ENCODE results near the gene HNRNPUL2. TPM values are rescaled to one million over a fixed set of nuclear protein-coding genes. Genes with fewer than 3 reads are reported as not detected.

The HNRNPUL2 gene
- total RNA-seq, 1 donor from 2014 or later: 50.4 TPM

GRCh38 chr11:62726915-62727164, 417 bp downstream of the HNRNPUL2 start:
- DNase-seq (ENCODE audit: low spot score): no peak

- DNase-seq (ENCODE audit: low spot score): peak; percentile 70
Measured at GRCh38 chr11:62726156-62726914, 922 bp downstream of the HNRNPUL2 start.

DNA sequence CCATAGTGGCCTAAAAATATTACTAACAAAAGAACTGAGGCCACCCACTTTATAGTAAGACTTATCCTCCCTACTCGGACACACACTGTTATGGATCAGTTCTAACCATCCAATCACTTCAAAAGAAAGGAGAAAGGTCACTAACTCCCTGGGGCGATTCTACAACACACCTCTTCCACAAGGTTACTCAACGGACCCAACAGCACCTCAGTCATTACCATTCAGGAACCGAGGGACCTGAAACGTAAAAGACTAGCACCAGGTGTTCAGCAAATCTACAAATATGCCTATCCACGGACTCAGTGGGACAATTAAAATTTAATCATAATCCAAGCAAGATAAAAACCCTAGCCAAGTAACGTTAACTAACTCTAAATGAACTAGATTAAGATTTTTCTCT, 1.6 kb downstream of the HNRNPUL2 start:
- no peak for DNase-seq (ENCODE audit: low spot score)

GRCh38 chr11:62724171-62724570, 3.1 kb downstream of the HNRNPUL2 start:
- DNase-seq (ENCODE audit: low spot score): no peak

DNA sequence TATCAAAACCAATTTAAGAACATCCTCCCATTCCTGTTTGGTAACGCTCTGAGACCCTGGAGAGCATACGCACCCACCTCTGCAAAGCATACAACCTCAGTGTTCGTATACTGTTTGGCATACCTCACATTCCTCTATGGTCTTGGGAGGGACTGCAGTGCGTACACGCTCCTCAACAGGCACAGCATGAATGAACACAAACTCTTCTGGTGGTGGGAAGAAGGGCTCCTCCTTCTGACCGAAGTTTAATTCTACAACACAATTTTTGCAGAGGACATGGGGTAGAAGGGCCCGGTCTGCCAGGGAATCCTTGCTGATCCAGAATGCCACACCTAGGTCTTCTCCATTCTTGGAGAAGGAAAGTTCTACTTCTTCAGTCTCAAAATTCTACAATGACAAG, 5.3 kb downstream of the HNRNPUL2 start:
- no peak for DNase-seq (ENCODE audit: low spot score)

- DNase-seq (ENCODE audit: low spot score): no peak
Measured at GRCh38 chr11:62719302-62719978, 7.8 kb downstream of the HNRNPUL2 start.

DNA sequence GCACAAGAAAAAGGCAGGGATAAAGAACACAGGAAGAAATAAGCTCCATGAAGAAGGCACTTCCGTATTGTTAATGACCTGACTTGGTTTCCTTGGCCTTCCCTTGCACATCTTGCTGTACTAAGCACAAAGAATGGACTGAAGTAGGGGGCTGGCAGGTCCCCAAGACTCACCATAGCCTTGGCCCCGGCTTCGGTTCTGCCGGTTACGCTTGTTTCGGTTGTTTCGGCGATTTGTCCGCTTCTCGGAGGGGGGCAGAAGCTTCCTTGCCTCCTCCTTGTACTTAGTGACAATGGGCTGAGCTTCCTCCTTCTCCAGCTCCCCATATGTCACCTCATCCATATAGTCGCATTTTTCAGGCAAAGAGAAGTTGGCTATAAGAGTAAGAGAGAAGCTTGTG, 10.4 kb downstream of the HNRNPUL2 start:
- no peak for DNase-seq (ENCODE audit: low spot score)

GRCh38 chr11:62716206-62716605, 11.1 kb downstream of the HNRNPUL2 start:
- no peak for DNase-seq (ENCODE audit: low spot score)

DNA sequence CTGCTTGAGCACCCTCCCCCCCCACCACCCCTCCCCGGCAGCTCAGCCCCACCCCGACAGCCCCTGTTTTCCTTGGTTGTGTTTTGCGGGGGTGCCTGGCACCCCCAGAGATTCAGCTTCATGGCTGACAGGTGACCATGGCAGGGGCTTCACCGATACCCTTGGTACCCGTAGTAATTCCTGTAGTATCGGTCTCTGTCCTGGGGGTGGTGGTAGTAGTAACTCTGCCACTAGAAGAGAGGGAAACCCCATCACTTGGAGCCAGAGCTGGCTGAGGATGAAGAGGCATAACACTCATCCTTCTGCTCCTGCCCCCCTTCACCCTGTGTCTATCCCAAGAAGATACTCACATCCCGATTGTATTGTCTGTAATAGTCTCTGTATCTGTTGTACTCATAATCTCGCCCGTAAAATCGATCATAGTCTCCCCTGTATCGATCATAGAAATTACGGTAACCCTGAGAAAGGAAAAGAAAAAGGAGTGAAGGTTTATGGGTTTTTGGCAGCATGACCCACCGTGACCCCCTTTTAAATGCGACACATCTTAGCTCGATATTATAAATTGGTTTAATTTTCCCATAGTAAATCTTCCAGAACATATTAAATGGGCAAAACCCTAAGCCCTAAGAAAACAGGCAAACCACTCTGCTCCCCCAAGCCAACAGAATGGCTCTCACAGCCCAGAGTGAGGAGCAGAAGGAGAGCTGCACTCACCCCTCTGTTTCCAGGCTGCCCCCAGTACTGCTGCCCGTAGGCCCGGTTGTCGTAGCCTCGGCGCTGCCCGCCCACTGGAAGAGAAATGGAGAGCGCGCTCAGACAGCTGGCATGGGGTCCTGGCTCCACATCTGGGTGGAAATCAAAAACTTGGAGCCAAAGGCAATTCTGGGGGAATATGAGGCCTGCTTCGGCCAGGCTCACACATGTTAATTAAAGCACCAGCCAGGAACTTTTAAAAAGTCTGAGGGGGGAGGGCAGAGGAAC, 11.8 kb downstream of the HNRNPUL2 start:
- no peak for DNase-seq (ENCODE audit: low spot score)

- DNase-seq (ENCODE audit: low spot score): no peak
Measured at GRCh38 chr11:62713343-62713742, 13.9 kb downstream of the HNRNPUL2 start.

- no peak for DNase-seq (ENCODE audit: low spot score)
Measured at GRCh38 chr11:62712861-62713260, 14.4 kb downstream of the HNRNPUL2 start.

DNA sequence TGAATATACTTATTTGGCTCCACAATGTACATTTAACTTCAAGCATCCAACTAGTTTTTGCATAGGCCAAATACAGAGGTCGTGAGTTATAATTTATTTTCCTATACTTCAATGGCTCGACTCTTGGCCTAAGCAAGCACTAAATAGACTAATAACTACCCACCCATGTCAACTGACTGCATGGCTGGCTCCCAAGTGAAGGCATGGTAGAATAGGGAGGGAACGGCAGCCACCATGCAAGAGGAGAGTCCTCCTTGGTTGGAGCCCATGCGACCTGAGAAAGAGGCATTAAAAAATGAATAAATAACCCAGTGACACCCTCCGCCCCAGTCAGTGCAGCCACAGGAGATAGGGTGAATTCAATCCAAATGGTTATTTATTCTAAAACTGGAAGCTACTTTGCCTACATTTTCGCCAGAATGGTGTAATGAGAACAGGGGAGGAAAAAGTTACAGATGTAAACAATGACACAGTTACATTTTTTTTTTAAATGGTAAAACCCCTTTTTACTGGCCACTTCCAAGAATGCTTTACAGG, 14.9 kb downstream of the HNRNPUL2 start:
- DNase-seq (ENCODE audit: low spot score): no peak

DNA sequence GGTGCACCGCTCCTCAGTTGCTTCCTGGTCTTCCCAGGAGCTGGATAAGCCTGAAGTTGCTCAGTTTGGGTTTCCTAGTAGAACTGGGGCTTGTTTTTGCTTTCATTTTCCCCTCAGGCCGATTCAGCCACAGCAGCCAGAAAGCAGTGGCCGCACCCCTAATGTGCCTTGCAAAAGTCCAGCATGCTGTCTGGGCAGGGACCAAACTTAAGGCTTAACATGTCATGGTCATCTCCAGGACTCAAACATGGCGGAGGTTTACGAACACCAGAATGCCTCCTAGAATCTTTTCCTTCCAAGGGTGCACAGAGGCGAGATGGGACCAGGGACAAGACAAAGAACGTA, 17.3 kb downstream of the HNRNPUL2 start:
- DNase-seq (ENCODE audit: low spot score): no peak

GRCh38 chr11:62709247-62710000, 17.8 kb downstream of the HNRNPUL2 start:
- peak; percentile 99 for DNase-seq (ENCODE audit: low spot score)

GRCh38 chr11:62708793-62709192, 18.5 kb downstream of the HNRNPUL2 start:
- peak; percentile 56 for DNase-seq (ENCODE audit: low spot score)

GRCh38 chr11:62708392-62708791, 18.9 kb downstream of the HNRNPUL2 start:
- no peak for DNase-seq (ENCODE audit: low spot score)

DNA sequence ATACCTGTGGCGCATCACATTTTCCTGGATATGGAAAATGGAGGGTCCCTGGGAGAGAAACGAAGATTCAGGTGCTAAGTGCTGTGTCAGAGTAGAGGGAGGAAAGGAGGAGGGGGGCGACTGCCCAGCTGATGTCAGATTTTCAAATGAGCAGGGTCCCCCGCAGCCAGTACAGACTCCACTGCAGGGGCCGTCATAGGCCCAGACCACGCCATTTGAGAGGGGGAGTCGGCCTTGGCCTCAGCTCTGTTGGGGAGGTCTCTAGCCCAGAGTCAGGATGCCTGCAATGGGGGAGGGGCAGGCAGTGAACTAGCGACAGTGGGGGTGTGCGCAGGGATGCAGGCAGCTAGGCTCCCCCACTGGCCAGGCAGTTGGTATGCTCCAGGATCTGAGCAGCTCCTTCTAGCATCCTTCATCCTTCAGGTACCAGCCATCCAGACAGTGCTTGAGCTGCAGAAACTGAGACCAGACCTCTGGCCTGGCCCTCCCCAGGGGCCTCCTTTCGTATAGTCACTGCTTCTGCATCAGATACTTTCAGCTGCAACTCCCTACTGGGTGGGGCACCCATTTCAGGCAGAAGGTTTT, 19.9 kb downstream of the HNRNPUL2 start, which contains the start of the genes BSCL2 and GNG3:
Gene BSCL2 (minus strand): TSS at position 148 of the 585 bp plus-strand sequence. CDS start 229 bp downstream, outside the sequence.
Gene GNG3 (plus strand): TSS at position 400 of the 585 bp plus-strand sequence. CDS start 620 bp downstream, outside the sequence.
- no peak for DNase-seq (ENCODE audit: low spot score)

DNA sequence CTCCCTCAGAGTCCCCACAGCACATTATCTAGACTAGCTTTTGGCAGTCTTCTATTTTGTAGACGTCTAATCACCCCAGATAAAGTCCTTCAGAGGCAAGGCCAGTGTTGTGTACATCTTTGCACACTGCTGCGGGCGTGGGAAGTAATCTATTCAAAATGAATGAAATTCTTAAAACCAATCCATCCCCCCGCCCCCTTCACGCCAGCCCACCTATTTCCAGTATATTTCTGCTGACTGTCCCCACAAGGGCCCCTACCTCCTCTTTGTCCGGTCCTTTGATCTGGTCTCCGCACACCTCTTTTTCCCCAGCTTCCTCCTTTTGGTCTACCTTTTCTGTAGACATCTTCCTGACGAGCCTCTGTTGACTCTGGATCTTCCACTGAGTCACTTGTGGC, 20.4 kb downstream of the HNRNPUL2 start:
- DNase-seq (ENCODE audit: low spot score): no peak

DNA sequence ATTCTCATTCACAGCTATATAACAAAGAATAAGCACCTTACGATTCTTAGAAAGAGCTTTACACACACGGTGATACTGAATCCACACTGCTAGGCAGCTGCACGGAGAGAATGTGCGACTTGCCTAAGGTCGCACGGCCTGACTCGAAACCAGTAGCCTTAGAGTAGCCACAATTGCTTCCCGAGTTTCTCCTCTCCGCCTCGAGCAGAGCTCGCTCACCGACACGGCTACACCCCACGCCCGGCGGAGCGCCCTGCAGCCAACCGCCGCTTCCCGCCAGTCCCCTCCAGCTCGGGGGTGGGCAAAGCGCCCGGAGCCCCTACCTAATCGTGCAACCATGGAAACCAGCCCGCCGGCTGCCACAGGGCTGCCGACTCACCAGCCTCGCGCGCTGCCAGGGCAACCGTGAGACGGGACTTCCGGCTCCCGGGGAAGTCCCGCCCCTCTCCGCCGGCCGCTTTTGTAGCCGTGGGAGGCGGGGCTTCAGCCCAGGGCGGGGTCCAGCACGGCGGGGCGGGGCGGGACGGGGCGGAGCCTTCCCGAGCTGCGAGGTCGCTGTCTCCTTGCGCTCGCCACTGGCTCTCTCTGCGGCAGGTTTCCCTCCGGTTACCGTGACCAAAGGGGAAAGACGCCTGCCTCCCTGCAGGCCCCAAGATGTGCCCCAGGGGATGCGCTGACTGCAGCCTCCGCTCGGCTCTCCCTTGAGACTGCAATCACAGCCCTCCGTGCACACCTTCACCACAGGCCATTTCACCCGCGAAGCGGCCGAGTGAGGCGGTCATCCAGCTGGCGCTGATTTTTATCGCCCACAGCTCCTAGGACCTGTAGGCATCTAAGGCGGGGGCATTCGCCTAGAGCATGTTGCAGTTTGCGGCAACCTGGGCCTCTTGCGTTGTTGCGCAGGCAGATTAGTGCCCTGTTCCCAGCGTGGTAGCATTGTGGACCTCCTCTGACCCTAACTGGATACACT, 21.1 kb downstream of the HNRNPUL2 start:
- peak; percentile 95 for DNase-seq (ENCODE audit: low spot score)

- no peak for DNase-seq (ENCODE audit: low spot score)
Measured at GRCh38 chr11:62705413-62705812, 21.8 kb downstream of the HNRNPUL2 start.
